B cell (primary cell): ENCODE results near the gene ICA1. TPM values are rescaled to one million over a fixed set of nuclear protein-coding genes. Genes with fewer than 3 reads are reported as not detected.

Experiments
- ATAC-seq: fragments of 200-7000 bp; cut with Tn5 transposase; one replicate; pipeline ENCODE4 v1.10.0; 2021; ENCODE audit warnings: low read depth, mild to moderate bottlenecking, moderate number of reproducible peaks, moderate library complexity
- CTCF ChIA-PET: fragments of 350-600 bp; sonication (Branson Sonifier 250); formaldehyde crosslinking; loops from one replicate; lab custom pipeline; 2021; ENCODE audit warnings: antibody characterized with exemption, inconsistent platforms; lab: Charles Lee
- POLR2A ChIA-PET: fragments of 350-600 bp; sonication (Branson Sonifier 250); formaldehyde crosslinking; loops from one replicate; lab custom pipeline; 2021; ENCODE audit warnings: antibody characterized with exemption; lab: Charles Lee
- DNase-seq: peaks from one replicate; pipeline ENCODE4 v3.0.0; 2013
- H2AFZ ChIP-seq: 2 replicates; pipeline ENCODE4 v1.6.1; 2012; ENCODE audit warnings: mild to moderate bottlenecking, low read depth, low read length; ENCODE audit not compliant: insufficient read depth, poor library complexity, severe bottlenecking
- H3K27ac ChIP-seq, 2 donors: 1 replicate in 1 of 2; 2 replicates in 1 of 2; pipeline ENCODE4 v1.5.1; 2012 to 2013; ENCODE audit warnings: low read length in 2 of 2, mild to moderate bottlenecking in 2 of 2, moderate library complexity in 1 of 2
- H3K27me3 ChIP-seq, 4 experiments: fragments of 200-600 bp in 1 of 4; sonication (generic) in 1 of 4; replicated peaks in 1 of 4; 1 replicate in 2 of 4; 2 replicates in 2 of 4; pipeline versions ENCODE4 v1.6.1 to v1.7.0; 2013 to 2016; ENCODE audit warnings: low read length in 3 of 4, mild to moderate bottlenecking in 2 of 4, mixed read lengths in 1 of 4, moderate library complexity in 1 of 4; ENCODE audit not compliant: insufficient read depth in 4 of 4, control insufficient read depth in 3 of 4; ENCODE audit errors: control extremely low read depth in 1 of 4
- H3K36me3 ChIP-seq, 2 experiments: replicated peaks in 1 of 2; 1 replicate in 1 of 2; 2 replicates in 1 of 2; pipeline versions ENCODE4 v1.6.1 to v1.7.1; 2013; ENCODE audit warnings: low read length in 1 of 2; ENCODE audit not compliant: insufficient read depth in 2 of 2, control insufficient read depth in 1 of 2; ENCODE audit errors: control extremely low read depth in 1 of 2, extremely low read depth in 1 of 2
- H3K4me1 ChIP-seq, 2 donors: fragments of 200-600 bp in 1 of 2; sonication (generic) in 1 of 2; 1 replicate in 1 of 2; 2 replicates in 1 of 2; pipeline versions ENCODE4 v1.5.1 to v1.6.1; 2013 to 2017; ENCODE audit warnings: low read length in 2 of 2; ENCODE audit not compliant: control insufficient read depth in 2 of 2, insufficient read depth in 2 of 2
- H3K4me2 ChIP-seq: replicated peaks from 2 replicates; pipeline ENCODE3; 2012; ENCODE audit warnings: mild to moderate bottlenecking, low read depth, low read length; ENCODE audit not compliant: poor library complexity, severe bottlenecking
- H3K4me3 ChIP-seq, 5 experiments: fragments of 200-600 bp in 1 of 5; sonication (generic) in 1 of 5; 1 replicate in 3 of 5; 2 replicates in 2 of 5; pipeline versions ENCODE4 v1.5.1 to v1.7.0; 2011 to 2016; ENCODE audit warnings: low read length in 4 of 5, mild to moderate bottlenecking in 4 of 5, low read depth in 2 of 5, control low read depth in 1 of 5, moderate library complexity in 1 of 5; ENCODE audit not compliant: insufficient read depth in 1 of 5; ENCODE audit errors: control extremely low read depth in 1 of 5, extremely low read depth in 1 of 5
- H3K79me2 ChIP-seq: fragments of 200-600 bp; sonication (generic); one replicate; pipeline ENCODE4 v1.6.0; 2016; ENCODE audit warnings: low read length; ENCODE audit not compliant: control insufficient read depth, insufficient read depth
- H3K9ac ChIP-seq: fragments of 200-600 bp; sonication (generic); 2 replicates; pipeline ENCODE4 v1.6.1; 2017; ENCODE audit warnings: mild to moderate bottlenecking, low read length, moderate library complexity
- H3K9me3 ChIP-seq, 3 donors: one replicate each; pipeline versions ENCODE4 v1.6.1 to v1.7.1; 2013; ENCODE audit warnings: low read length in 2 of 3; ENCODE audit not compliant: control insufficient read depth in 2 of 3, insufficient read depth in 1 of 3; ENCODE audit errors: control extremely low read depth in 1 of 3
- H4K20me1 ChIP-seq: 2 replicates; pipeline ENCODE4 v1.6.0; 2012; ENCODE audit warnings: mild to moderate bottlenecking, low read length; ENCODE audit not compliant: insufficient read depth, control insufficient read depth, poor library complexity, severe bottlenecking
- H3K27ac Mint-ChIP-seq: one replicate; pipeline ENCODE4 v1.8.0; 2021; ENCODE audit warnings: mixed read lengths
- H3K27me3 Mint-ChIP-seq: one replicate; pipeline ENCODE4 v1.8.0; 2021; ENCODE audit warnings: mixed read lengths
- H3K4me1 Mint-ChIP-seq: one replicate; pipeline ENCODE4 v1.8.0; 2021; ENCODE audit warnings: mixed read lengths
- H3K4me3 Mint-ChIP-seq: one replicate; pipeline ENCODE4 v1.8.0; 2021; ENCODE audit warnings: mixed read lengths
- H3K9me3 Mint-ChIP-seq: one replicate; pipeline ENCODE4 v1.8.0; 2022; ENCODE audit warnings: mixed read lengths; ENCODE audit not compliant: insufficient read depth
- EZH2 ChIP-seq: IDR thresholded peaks from 2 replicates; pipeline ENCODE4 v1.6.1; 2012; ENCODE audit warnings: borderline replicate concordance, low read depth, mild to moderate bottlenecking, moderate library complexity, low read length; ENCODE audit not compliant: insufficient read depth, poor library complexity, severe bottlenecking
- WGBS: methylation state at CpG from one replicate; pipeline ENCODE4 v1.1.5; 2013; ENCODE audit warnings: missing lambda C conversion rate; ENCODE audit not compliant: insufficient coverage; 5-methylcytosine and 5-hydroxymethylcytosine counted together
- intact Hi-C: fragments of 100-400 bp; cut with micrococcal nuclease; formaldehyde crosslinking; loops from one replicate; pipeline ENCODE4 v1.10.0; 2022
- polyA plus RNA-seq: library from polyadenylated mRNA; depleted of rRNA; stranded (reverse); fragments of >200 nt; gene quantifications from 2 replicates; pipeline ENCODE4 v1.2.3, GENCODE V29; 2012
- total RNA-seq, 2 donors: library from RNA; stranded (reverse); fragments of 120-200 nt in 1 of 2; gene quantifications; 1 replicate in 1 of 2; 2 replicates in 1 of 2; pipeline versions ENCODE4 v1.2.3 to v1.2.4, GENCODE V29; 2013 to 2022
- TF ChIP-seq, protein P1 (sequence below): fragments of 200-600 bp; IDR thresholded peaks from one replicate; pipeline ENCODE4 v1.8.0; 2022; ENCODE audit warnings: antibody characterized with exemption, mild to moderate bottlenecking

The ICA1 gene
- total and polyA plus RNA-seq, 2 donors (not counting 1 experiment from before 2014, with no cell fraction given) = 0.03 TPM; not detected in 1

DNA sequence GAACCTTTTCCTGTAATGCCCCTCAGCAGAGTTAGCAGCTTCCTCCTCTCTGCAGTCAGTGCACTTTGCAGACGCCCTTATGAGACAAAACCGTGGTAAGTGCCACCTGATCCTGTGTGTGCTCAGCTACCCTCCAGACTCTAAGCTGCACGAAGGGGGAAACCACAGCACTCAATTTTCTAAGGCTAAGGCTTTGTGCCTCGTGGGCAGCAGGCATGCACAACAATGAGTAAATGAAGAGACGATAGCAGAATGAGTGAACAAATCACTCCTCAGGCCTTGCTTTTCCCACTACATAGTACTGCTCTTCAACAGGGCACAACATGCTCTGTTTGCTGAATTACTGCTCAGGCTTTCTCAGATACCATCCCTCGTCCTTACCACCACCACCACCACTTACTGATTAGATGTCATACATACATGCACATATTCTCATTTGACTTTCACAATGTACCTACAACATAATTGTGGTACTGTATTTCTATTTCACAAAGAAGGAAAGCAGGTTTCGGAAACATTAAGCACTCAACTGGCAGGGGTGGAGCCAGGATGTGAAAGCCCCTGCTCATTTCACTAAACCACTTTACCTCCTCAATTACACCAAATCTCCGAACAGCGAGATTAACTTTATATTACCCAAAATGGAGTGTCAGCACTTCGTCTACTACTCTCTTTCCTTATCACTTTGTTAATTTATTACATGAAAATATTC, 85.4 kb downstream of the ICA1 start:
- 5% methylated on average over 4 of the region's 10 CpGs for WGBS
- H4K20me1 ChIP-seq = no peaks in the 10 kb centered on the region

More for the DNA sequence above, 85.4 kb downstream of the ICA1 start:
- H3K9me3 Mint-ChIP-seq = no peaks in the 10 kb centered on the region
- TF ChIP-seq, protein P1, sequence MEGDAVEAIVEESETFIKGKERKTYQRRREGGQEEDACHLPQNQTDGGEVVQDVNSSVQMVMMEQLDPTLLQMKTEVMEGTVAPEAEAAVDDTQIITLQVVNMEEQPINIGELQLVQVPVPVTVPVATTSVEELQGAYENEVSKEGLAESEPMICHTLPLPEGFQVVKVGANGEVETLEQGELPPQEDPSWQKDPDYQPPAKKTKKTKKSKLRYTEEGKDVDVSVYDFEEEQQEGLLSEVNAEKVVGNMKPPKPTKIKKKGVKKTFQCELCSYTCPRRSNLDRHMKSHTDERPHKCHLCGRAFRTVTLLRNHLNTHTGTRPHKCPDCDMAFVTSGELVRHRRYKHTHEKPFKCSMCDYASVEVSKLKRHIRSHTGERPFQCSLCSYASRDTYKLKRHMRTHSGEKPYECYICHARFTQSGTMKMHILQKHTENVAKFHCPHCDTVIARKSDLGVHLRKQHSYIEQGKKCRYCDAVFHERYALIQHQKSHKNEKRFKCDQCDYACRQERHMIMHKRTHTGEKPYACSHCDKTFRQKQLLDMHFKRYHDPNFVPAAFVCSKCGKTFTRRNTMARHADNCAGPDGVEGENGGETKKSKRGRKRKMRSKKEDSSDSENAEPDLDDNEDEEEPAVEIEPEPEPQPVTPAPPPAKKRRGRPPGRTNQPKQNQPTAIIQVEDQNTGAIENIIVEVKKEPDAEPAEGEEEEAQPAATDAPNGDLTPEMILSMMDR = no peak
- no peak for TF ChIP-seq EZH2
- Histone ChIP-seq H3K4me2 (peak overlapping the region; percentile 74), H3K36me3 (no peaks in the 10 kb centered on the region), H3K27ac (peak overlapping the region; percentile 82 to 91), H3K9me3 (no peaks in the 10 kb centered on the region), H3K4me1 (peaks cover 43 to 49% of the 10 kb centered on the region in 2 donors), H3K9ac (peak overlapping the region; percentile 58), H3K27me3 (no peaks in the 10 kb centered on the region), H3K79me2 (no peaks in the 10 kb centered on the region), H2AFZ (peak overlapping the region; percentile 62), H3K4me3 (peak overlapping the region in 4 of 5 experiments; percentile 3 to 55 (median 22))
- peak; percentile 79 for DNase-seq
- peak overlapping the region; percentile 86 for H3K4me3 Mint-ChIP-seq
- H3K4me1 Mint-ChIP-seq = peaks cover 56% of the 10 kb centered on the region
- ATAC-seq = peak; percentile 86
- H3K27me3 Mint-ChIP-seq = no peaks in the 10 kb centered on the region
- peak overlapping the region; percentile 97 for H3K27ac Mint-ChIP-seq
- ChIA-PET CTCF (interaction anchor here (1.2 to 6.8 kb wide), 5 partner anchors 10 to 590 kb away, joined by 3 to 57 read pairs (median 9); partner anchors contain the start of gene GLCCI1), POLR2A (interaction anchor here (0.5 to 0.7 kb wide), 2 partner anchors 13 to 308 kb away, joined by 5 read pairs; no protein-coding TSS in a partner anchor)
- intact Hi-C loops = loop anchor here (1.0 to 2.0 kb wide), 3 partner anchors 14 to 208 kb away; partner anchors contain the start of gene GLCCI1
